Neural cell (in vitro differentiated cells): ENCODE measurements around the gene ZBTB9. TPM values are rescaled to one million over a fixed set of nuclear protein-coding genes. Genes with fewer than 3 reads are reported as not detected.

Experiments
- H2AFZ ChIP-seq: fragments of 200-600, 300-800 bp; sonication (generic), shearing (Covaris generic); 2 replicates; pipeline ENCODE4 v1.6.0; 2014; ENCODE audit warnings: low read depth, mild to moderate bottlenecking, antibody characterized with exemption, low read length, moderate library complexity
- H3F3A ChIP-seq: fragments of 200-600 bp; shearing (Covaris generic); 2 replicates; pipeline ENCODE4 v1.6.1; 2016; ENCODE audit warnings: mild to moderate bottlenecking, moderate library complexity, mixed read lengths, antibody characterized with exemption, low read length; ENCODE audit not compliant: insufficient read depth, poor library complexity, severe bottlenecking
- H3K27ac ChIP-seq: fragments of 200-600, 300-800 bp; sonication (generic), shearing (Covaris generic); 2 replicates; pipeline ENCODE4 v1.5.1; 2014; ENCODE audit warnings: mild to moderate bottlenecking, low read length, moderate library complexity
- H3K27me3 ChIP-seq: fragments of 300-800, 200-600 bp; sonication (generic), shearing (Covaris generic); 2 replicates; pipeline ENCODE4 v1.6.0; 2014; ENCODE audit warnings: mild to moderate bottlenecking, low read depth, low read length, moderate library complexity; ENCODE audit not compliant: insufficient read depth
- H3K36me3 ChIP-seq: fragments of 300-800, 200-600 bp; sonication (generic), shearing (Covaris generic); 2 replicates; pipeline ENCODE4 v1.5.1; 2014; ENCODE audit warnings: mild to moderate bottlenecking, antibody characterized with exemption, low read length, moderate library complexity; ENCODE audit not compliant: insufficient read depth
- H3K4me2 ChIP-seq: fragments of 300-800, 200-600 bp; sonication (generic), shearing (Covaris generic); 2 replicates; pipeline ENCODE4 v1.6.0; 2014; ENCODE audit warnings: mild to moderate bottlenecking, low read length
- H3K4me3 ChIP-seq: fragments of 300-800, 200-600 bp; sonication (generic), shearing (Covaris generic); 2 replicates; pipeline ENCODE4 v1.5.1; 2014; ENCODE audit warnings: mild to moderate bottlenecking, low read length, moderate library complexity
- H3K79me2 ChIP-seq: fragments of 200-600 bp; shearing (Covaris generic); replicated peaks from 2 replicates; pipeline ENCODE4 v1.6.0; 2014; ENCODE audit warnings: mild to moderate bottlenecking, low read length, moderate library complexity; ENCODE audit not compliant: insufficient read depth
- H3K9ac ChIP-seq: fragments of 300-800, 200-600 bp; sonication (generic), shearing (Covaris generic); 2 replicates; pipeline ENCODE4 v1.6.1; 2016; ENCODE audit warnings: mild to moderate bottlenecking, low read length, mixed read lengths
- H3K9me2 ChIP-seq: fragments of 200-600 bp; shearing (Covaris generic); 2 replicates; pipeline ENCODE4 v1.6.1; 2016; ENCODE audit warnings: mild to moderate bottlenecking, low read length, mixed read lengths; ENCODE audit not compliant: insufficient read depth
- H3K9me3 ChIP-seq: fragments of 200-600, 300-800 bp; sonication (generic), shearing (Covaris generic); 2 replicates; pipeline ENCODE4 v1.6.1; 2016; ENCODE audit warnings: mild to moderate bottlenecking, mixed run types, low read length, moderate library complexity, mixed read lengths
- H4K20me1 ChIP-seq: fragments of 200-600 bp; shearing (Covaris generic); 2 replicates; pipeline ENCODE4 v1.6.1; 2016; ENCODE audit warnings: mild to moderate bottlenecking, mixed run types; ENCODE audit not compliant: insufficient read depth
- CTCF ChIP-seq: fragments of 450-650 bp; IDR thresholded peaks from 2 replicates; pipeline ENCODE4 v1.5.1; 2014; ENCODE audit warnings: antibody characterized with exemption, mild to moderate bottlenecking, moderate library complexity; ENCODE audit not compliant: poor library complexity, severe bottlenecking
- EP300 ChIP-seq: fragments of 450-650 bp; conservative IDR thresholded peaks from 2 replicates; pipeline ENCODE4 v1.6.1; 2014; ENCODE audit warnings: antibody characterized with exemption, mild to moderate bottlenecking, moderate library complexity; ENCODE audit not compliant: poor library complexity, severe bottlenecking
- EZH2 ChIP-seq: fragments of 200-600, 300-800 bp; shearing (Covaris generic), sonication (generic); IDR thresholded peaks from 2 replicates; pipeline ENCODE4 v1.6.1; 2014; ENCODE audit warnings: antibody characterized with exemption, low read length, borderline replicate concordance, mild to moderate bottlenecking; ENCODE audit not compliant: insufficient read depth, poor library complexity, severe bottlenecking
- MXI1 ChIP-seq: fragments of 450-650 bp; conservative IDR thresholded peaks from 2 replicates; pipeline ENCODE4 v1.6.1; 2014; ENCODE audit warnings: antibody characterized with exemption, mild to moderate bottlenecking; ENCODE audit not compliant: poor library complexity, severe bottlenecking
- POLR2AphosphoS5 ChIP-seq: IDR thresholded peaks from 2 replicates; pipeline ENCODE4 v1.6.1; 2012
- RAD21 ChIP-seq: fragments of 450-650 bp; conservative IDR thresholded peaks from 2 replicates; pipeline ENCODE4 v1.6.1; 2014; ENCODE audit warnings: antibody characterized with exemption, mild to moderate bottlenecking, moderate library complexity
- REST ChIP-seq: IDR thresholded peaks from 2 replicates; pipeline ENCODE4 v1.6.1; 2012; ENCODE audit warnings: borderline replicate concordance
- SMC3 ChIP-seq: fragments of 450-650 bp; conservative IDR thresholded peaks from 2 replicates; pipeline ENCODE4 v1.6.1; 2014; ENCODE audit warnings: antibody characterized with exemption, mild to moderate bottlenecking, moderate library complexity; ENCODE audit not compliant: poor library complexity
- TAF1 ChIP-seq: IDR thresholded peaks from 2 replicates; pipeline ENCODE4 v1.6.1; 2012; ENCODE audit warnings: low read depth
- polyA plus RNA-seq: library from polyadenylated mRNA; depleted of rRNA; stranded (reverse); fragments of >200 nt; gene quantifications from 2 replicates; pipeline ENCODE4 v1.2.3, GENCODE V29; 2014

The ZBTB9 gene
- polyA plus RNA-seq, 1 donor from 2014 or later = 7.7 TPM

GRCh38 chr6:33443025-33443424 lies 11.4 kb upstream of the ZBTB9 start:
- Histone ChIP-seq H3K4me2 (no peak overlapping the region), H4K20me1 (no peaks in the 10 kb centered on the region), H3K9me2 (no peaks in the 10 kb centered on the region), H3K9ac (no peak overlapping the region), H3K27ac (no peak overlapping the region), H2AFZ (no peak overlapping the region), H3K36me3 (no peaks in the 10 kb centered on the region), H3F3A (no peaks in the 10 kb centered on the region), H3K79me2 (no peaks in the 10 kb centered on the region), H3K4me3 (no peak overlapping the region), H3K27me3 (no peaks in the 10 kb centered on the region), H3K9me3 (no peaks in the 10 kb centered on the region)
- TF ChIP-seq EP300 = no peak

DNA sequence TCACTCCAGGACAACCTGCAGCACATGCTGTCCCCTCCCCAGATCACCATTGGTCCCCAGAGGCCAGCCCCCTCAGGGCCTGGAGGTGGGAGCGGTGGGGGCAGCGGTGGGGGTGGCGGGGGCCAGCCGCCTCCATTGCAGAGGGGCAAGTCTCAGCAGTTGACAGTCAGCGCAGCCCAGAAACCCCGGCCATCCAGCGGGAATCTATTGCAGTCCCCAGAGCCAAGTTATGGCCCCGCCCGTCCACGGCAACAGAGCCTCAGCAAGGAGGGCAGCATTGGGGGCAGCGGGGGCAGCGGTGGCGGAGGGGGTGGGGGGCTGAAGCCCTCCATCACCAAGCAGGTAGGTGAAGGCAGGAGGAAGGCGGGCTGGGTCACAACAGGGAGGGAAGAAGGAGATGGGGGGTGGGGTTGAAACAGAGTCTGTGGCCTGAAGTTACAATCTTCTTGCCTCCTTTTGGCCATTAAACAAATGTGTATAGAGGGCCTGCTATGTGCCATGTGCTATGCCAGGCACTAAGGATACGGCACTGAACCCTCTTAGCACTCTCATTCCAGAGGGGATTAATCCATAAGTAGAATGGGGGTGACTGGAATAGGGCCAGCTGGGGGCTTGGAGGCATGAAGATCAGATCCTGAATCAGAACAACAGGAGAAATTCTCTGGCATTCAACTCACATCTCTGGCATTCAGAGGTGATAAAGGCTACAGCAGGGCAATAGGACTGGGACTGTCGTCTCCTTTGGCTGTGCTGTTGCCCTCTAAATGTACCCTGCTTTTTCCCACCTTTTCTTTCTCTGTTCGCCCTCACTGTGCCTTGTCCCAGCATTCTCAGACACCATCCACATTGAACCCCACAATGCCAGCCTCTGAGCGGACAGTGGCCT lies 10.5 kb upstream of the ZBTB9 start:
- Histone ChIP-seq H3K4me2 (no peak overlapping the region), H3K79me2 (no peaks in the 10 kb centered on the region), H2AFZ (no peak overlapping the region), H3K4me3 (no peak overlapping the region), H4K20me1 (no peaks in the 10 kb centered on the region), H3K9me3 (no peaks in the 10 kb centered on the region), H3F3A (no peaks in the 10 kb centered on the region), H3K36me3 (no peaks in the 10 kb centered on the region), H3K9me2 (no peaks in the 10 kb centered on the region), H3K27ac (no peak overlapping the region), H3K27me3 (no peaks in the 10 kb centered on the region), H3K9ac (no peak overlapping the region)
- TF ChIP-seq CTCF (no peak), POLR2AphosphoS5 (no peak), SMC3 (no peak), TAF1 (no peak), EZH2 (no peak), RAD21 (no peak), MXI1 (no peak), EP300 (no peak), REST (no peak)
